Vagina (tissue), 2 donors: Measurements from ENCODE around the gene RALGAPB.

Experiments
- POLR2A ChIP-seq, 2 donors: fragments of 450-650 bp; IDR thresholded peaks; one replicate each; pipeline ENCODE4 v1.6.1; 2017; ENCODE audit warnings: antibody characterized with exemption in 2 of 2, mild to moderate bottlenecking in 2 of 2, moderate library complexity in 2 of 2
- POLR2AphosphoS5 ChIP-seq, 2 donors: sonication (generic); formaldehyde crosslinking; IDR thresholded peaks; one replicate each; pipeline ENCODE4 v1.9.0; 2017; ENCODE audit warnings: antibody characterized with exemption in 2 of 2, mild to moderate bottlenecking in 2 of 2, low read depth in 1 of 2; ENCODE audit not compliant: insufficient read depth in 1 of 2
- TF ChIP-seq, protein P1 (sequence below), 3 experiments: fragments of 450-650 bp in 2 of 3; fragments of 200-600 bp in 1 of 3; sonication (generic) in 1 of 3; IDR thresholded peaks; one replicate each; pipeline ENCODE4 v1.5.1; 2017 to 2019; ENCODE audit warnings: antibody characterized with exemption in 3 of 3, mild to moderate bottlenecking in 2 of 3, moderate library complexity in 2 of 3

DNA sequence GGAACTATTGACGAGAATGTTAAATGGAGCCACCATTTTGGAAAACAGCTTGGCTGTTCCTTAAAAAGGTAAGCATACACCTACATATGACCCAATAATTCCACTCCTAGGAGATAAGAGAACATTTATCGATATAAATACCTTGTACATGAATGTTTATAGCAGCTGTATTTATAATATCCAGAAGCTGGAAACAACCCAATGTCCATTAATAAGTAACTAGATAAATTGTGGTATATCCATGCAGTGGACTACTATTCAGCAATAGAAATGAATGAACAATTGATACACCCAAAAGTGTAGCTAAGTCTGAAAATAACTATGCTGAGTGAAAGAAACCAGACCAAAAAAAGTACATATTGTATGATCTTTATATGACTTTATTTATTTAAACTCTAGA, 66.1 kb downstream of the RALGAPB start:
- TF ChIP-seq, protein P1, sequence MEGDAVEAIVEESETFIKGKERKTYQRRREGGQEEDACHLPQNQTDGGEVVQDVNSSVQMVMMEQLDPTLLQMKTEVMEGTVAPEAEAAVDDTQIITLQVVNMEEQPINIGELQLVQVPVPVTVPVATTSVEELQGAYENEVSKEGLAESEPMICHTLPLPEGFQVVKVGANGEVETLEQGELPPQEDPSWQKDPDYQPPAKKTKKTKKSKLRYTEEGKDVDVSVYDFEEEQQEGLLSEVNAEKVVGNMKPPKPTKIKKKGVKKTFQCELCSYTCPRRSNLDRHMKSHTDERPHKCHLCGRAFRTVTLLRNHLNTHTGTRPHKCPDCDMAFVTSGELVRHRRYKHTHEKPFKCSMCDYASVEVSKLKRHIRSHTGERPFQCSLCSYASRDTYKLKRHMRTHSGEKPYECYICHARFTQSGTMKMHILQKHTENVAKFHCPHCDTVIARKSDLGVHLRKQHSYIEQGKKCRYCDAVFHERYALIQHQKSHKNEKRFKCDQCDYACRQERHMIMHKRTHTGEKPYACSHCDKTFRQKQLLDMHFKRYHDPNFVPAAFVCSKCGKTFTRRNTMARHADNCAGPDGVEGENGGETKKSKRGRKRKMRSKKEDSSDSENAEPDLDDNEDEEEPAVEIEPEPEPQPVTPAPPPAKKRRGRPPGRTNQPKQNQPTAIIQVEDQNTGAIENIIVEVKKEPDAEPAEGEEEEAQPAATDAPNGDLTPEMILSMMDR (IDR thresholded peaks at IDR 0.05) = no peak
- TF ChIP-seq POLR2AphosphoS5 (IDR thresholded peaks at IDR 0.05; ENCODE audit: insufficient read depth in 1 of 2, low read depth in 1 of 2) (no peak), POLR2A (IDR thresholded peaks at IDR 0.05) (no peak)
